Gastrocnemius medialis (tissue), 4 donors: ENCODE results near the gene RIMOC1. TPM values are rescaled to one million over a fixed set of nuclear protein-coding genes. Genes with fewer than 3 reads are reported as not detected.

Source experiments
- ATAC-seq, 2 donors: fragments of 150-250 bp; one replicate each; pipeline ENCODE4 v1.9.1; 2016
- DNase-seq, 2 donors: peaks; one replicate each; pipeline ENCODE4 v3.0.0-alpha.2; 2019
- H3K27ac ChIP-seq, 4 donors: fragments of 200-600 bp; sonication (generic); 1 replicate in 1 of 4; 2 replicates in 3 of 4; pipeline ENCODE4 v1.5.1; 2016 to 2018; ENCODE audit warnings: mild to moderate bottlenecking in 2 of 4, moderate library complexity in 1 of 4
- H3K27me3 ChIP-seq, 3 donors: fragments of 200-600 bp; sonication (generic) in 2 of 3; 1 replicate in 1 of 3; 2 replicates in 2 of 3; pipeline versions ENCODE4 v1.5.1 to v1.6.0; 2016 to 2019; ENCODE audit warnings: mild to moderate bottlenecking in 1 of 3, moderate library complexity in 1 of 3
- H3K36me3 ChIP-seq, 2 donors: fragments of 200-600 bp; sonication (generic) in 1 of 2; one replicate each; pipeline ENCODE4 v1.5.1; 2017 to 2018
- H3K4me1 ChIP-seq, 2 donors: fragments of 200-600 bp; sonication (generic) in 1 of 2; one replicate each; pipeline ENCODE4 v1.5.1; 2016 to 2017; ENCODE audit warnings: mild to moderate bottlenecking in 2 of 2
- H3K4me3 ChIP-seq, 4 donors: fragments of 200-600 bp; sonication (generic) in 3 of 4; 1 replicate in 1 of 4; 2 replicates in 3 of 4; pipeline ENCODE4 v1.5.1; 2016 to 2019; ENCODE audit warnings: mild to moderate bottlenecking in 2 of 4
- H3K9me3 ChIP-seq, 3 donors: fragments of 200-600 bp; sonication (generic) in 2 of 3; 1 replicate in 1 of 3; 2 replicates in 2 of 3; pipeline ENCODE4 v1.5.1; 2016 to 2019
- CTCF ChIP-seq, 5 experiments: fragments of 450-650 bp in 3 of 5; fragments of 200-600 bp in 2 of 5; sonication (generic) in 2 of 5; IDR thresholded peaks in 4 of 5; conservative IDR thresholded peaks in 1 of 5; 1 replicate in 4 of 5; 2 replicates in 1 of 5; pipeline ENCODE4 v1.5.1; 2016 to 2019; ENCODE audit warnings: antibody characterized with exemption in 5 of 5, mild to moderate bottlenecking in 3 of 5, moderate library complexity in 3 of 5
- POLR2A ChIP-seq, 2 donors: fragments of 450-650 bp; IDR thresholded peaks; one replicate each; pipeline ENCODE4 v1.6.1; 2017; ENCODE audit warnings: antibody characterized with exemption in 2 of 2, mild to moderate bottlenecking in 2 of 2, moderate library complexity in 2 of 2
- in situ Hi-C, 4 donors: fragments of 200-750 bp; cut with MboI; loops; one replicate each; pipeline versions ENCODE4 v1.15.0 to v1.8.0; 2017; ENCODE audit warnings: low sequenced_read_pairs in 4 of 4
- intact Hi-C: fragments of 100-400 bp; cut with DNase I; formaldehyde crosslinking; loops from one replicate; pipeline ENCODE4 v1.15.1; 2023; ENCODE audit warnings: low total_unique reads
- total RNA-seq, 4 donors: library from RNA; depleted of rRNA; stranded (reverse); fragments of >200 nt; gene quantifications; one replicate each; pipeline versions ENCODE4 v1.1.0 to v1.2.3, GENCODE V29; 2016

RIMOC1 gene
- total RNA-seq, 4 donors from 2014 or later: 5.0 to 8.2 (median 6.2) TPM

- Histone ChIP-seq H3K27ac (no peak overlapping the region), H3K4me1 (peaks cover 7 to 11% of the 10 kb centered on the region in 2 donors), H3K4me3 (no peak overlapping the region), H3K36me3 (no peaks in the 10 kb centered on the region), H3K27me3 (no peaks in the 10 kb centered on the region), H3K9me3 (no peaks in the 10 kb centered on the region)
- no peak for TF ChIP-seq POLR2A (IDR thresholded peaks at IDR 0.05)
- in situ Hi-C loops: loop anchor here in 3 of 4 donors (25.0 kb wide), 3 partner anchors 190 to 1015 kb away; partner anchors contain the start of gene CCDC152 (in 2 of the 3)
- intact Hi-C loops: loop anchor here (2.0 kb wide), 1 partner anchor 33 kb away; the partner anchor contains the start of gene RIMOC1
- DNase-seq: no peak
- ATAC-seq: no peak
These were observed 32.3 kb upstream of the RIMOC1 start for GRCh38 chr5:41871852-41872251.

GRCh38 chr5:41874512-41875060, 29.6 kb upstream of the RIMOC1 start:
- no peaks in the 10 kb centered on the region for H3K36me3 ChIP-seq
- TF ChIP-seq POLR2A (IDR thresholded peaks at IDR 0.05) (no peak), CTCF (IDR thresholded peaks at IDR 0.05 in 4 of 5, conservative IDR thresholded peaks at IDR 0.05 in 1 of 5) (no peak)
- no peaks in the 10 kb centered on the region for H3K27me3 ChIP-seq
- no peaks in the 10 kb centered on the region for H3K9me3 ChIP-seq
- DNase-seq (no peak), ATAC-seq (no peak)
- peaks cover 0 to under 1% of the 10 kb centered on the region in 2 donors for H3K4me1 ChIP-seq
- H3K4me3 ChIP-seq: no peak overlapping the region
- H3K27ac ChIP-seq: no peak overlapping the region
- in situ Hi-C loops: loop anchor here in 3 of 4 donors (25.0 kb wide), 3 partner anchors 188 to 1013 kb away; partner anchors contain the start of gene CCDC152 (in 2 of the 3)
- intact Hi-C loops: no loop called here

GRCh38 chr5:41875121-41875520, 29.0 kb upstream of the RIMOC1 start:
- Histone ChIP-seq H3K9me3 (no peaks in the 10 kb centered on the region), H3K4me1 (no peaks in the 10 kb centered on the region), H3K4me3 (no peak overlapping the region), H3K36me3 (no peaks in the 10 kb centered on the region), H3K27ac (no peak overlapping the region), H3K27me3 (no peaks in the 10 kb centered on the region)
- ATAC-seq (no peak), DNase-seq (no peak)
- intact Hi-C loops: no loop called here
- no peak for TF ChIP-seq POLR2A (IDR thresholded peaks at IDR 0.05)
- no peak for TF ChIP-seq CTCF (IDR thresholded peaks at IDR 0.05 in 4 of 5, conservative IDR thresholded peaks at IDR 0.05 in 1 of 5)
- in situ Hi-C loops: no loop called here

- in situ Hi-C loops (no loop called here), intact Hi-C loops (no loop called here)
- peak overlapping the region in 3 of 4 donors; percentile 53 to 73 (median 54) for H3K27ac ChIP-seq
- DNase-seq (no peak), ATAC-seq (peak in 1 of 2 donors; percentile 65)
- H3K9me3 ChIP-seq: no peaks in the 10 kb centered on the region
- H3K27me3 ChIP-seq: no peaks in the 10 kb centered on the region
- no peaks in the 10 kb centered on the region for H3K4me1 ChIP-seq
- no peaks in the 10 kb centered on the region for H3K36me3 ChIP-seq
- H3K4me3 ChIP-seq: no peak overlapping the region
- no peak for TF ChIP-seq CTCF (IDR thresholded peaks at IDR 0.05 in 4 of 5, conservative IDR thresholded peaks at IDR 0.05 in 1 of 5)
- TF ChIP-seq POLR2A (IDR thresholded peaks at IDR 0.05): no peak
These were observed 27.5 kb upstream of the RIMOC1 start for GRCh38 chr5:41876678-41877077.

GRCh38 chr5:41877408-41877807, 26.7 kb upstream of the RIMOC1 start:
- no peak for TF ChIP-seq POLR2A (IDR thresholded peaks at IDR 0.05)
- no peak for TF ChIP-seq CTCF (IDR thresholded peaks at IDR 0.05 in 4 of 5, conservative IDR thresholded peaks at IDR 0.05 in 1 of 5)
- intact Hi-C loops (no loop called here), in situ Hi-C loops (no loop called here)
- Histone ChIP-seq H3K27me3 (no peaks in the 10 kb centered on the region), H3K27ac (peak overlapping the region in 3 of 4 donors; percentile 53 to 73 (median 54)), H3K4me1 (no peaks in the 10 kb centered on the region), H3K9me3 (no peaks in the 10 kb centered on the region), H3K4me3 (no peak overlapping the region), H3K36me3 (no peaks in the 10 kb centered on the region)
- peak; percentile 62 to 85 for ATAC-seq
- DNase-seq: no peak
